Effector memory CD4-positive, alpha-beta T cell (primary cell): ENCODE data around the gene STAG1.
"Not testable (repeated sequence)": the region's sequence is repeated elsewhere in the genome, so short reads cannot be mapped to it uniquely, and the experiment has no call there.

Source experiments
- DNase-seq, 3 donors: peaks; one replicate each; pipeline ENCODE4 v3.0.0-alpha.2; 2020
- H3K27ac ChIP-seq: 2 replicates; pipeline ENCODE4 v1.7.0; 2013; ENCODE audit warnings: mild to moderate bottlenecking, low read length, moderate library complexity; ENCODE audit not compliant: insufficient read depth, poor library complexity, severe bottlenecking
- H3K27me3 ChIP-seq: replicated peaks from 2 replicates; pipeline ENCODE4 v1.7.0; 2013; ENCODE audit warnings: mild to moderate bottlenecking, low read length; ENCODE audit not compliant: insufficient read depth, control insufficient read depth, poor library complexity, severe bottlenecking
- H3K36me3 ChIP-seq: 2 replicates; pipeline ENCODE4 v1.7.0; 2013; ENCODE audit warnings: mild to moderate bottlenecking, low read length, moderate library complexity; ENCODE audit not compliant: control insufficient read depth, insufficient read depth
- H3K4me1 ChIP-seq: 2 replicates; pipeline ENCODE4 v1.7.0; 2013; ENCODE audit warnings: low read length, mild to moderate bottlenecking; ENCODE audit not compliant: control insufficient read depth, insufficient read depth, poor library complexity, severe bottlenecking
- H3K4me3 ChIP-seq: 2 replicates; pipeline ENCODE4 v1.7.0; 2013; ENCODE audit warnings: low read length, low read depth, mild to moderate bottlenecking; ENCODE audit not compliant: insufficient read depth, poor library complexity, severe bottlenecking
- H3K9me3 ChIP-seq: 2 replicates; pipeline ENCODE4 v1.7.0; 2013; ENCODE audit warnings: mild to moderate bottlenecking, low read length, moderate library complexity; ENCODE audit not compliant: control insufficient read depth

Gene STAG1

DNA sequence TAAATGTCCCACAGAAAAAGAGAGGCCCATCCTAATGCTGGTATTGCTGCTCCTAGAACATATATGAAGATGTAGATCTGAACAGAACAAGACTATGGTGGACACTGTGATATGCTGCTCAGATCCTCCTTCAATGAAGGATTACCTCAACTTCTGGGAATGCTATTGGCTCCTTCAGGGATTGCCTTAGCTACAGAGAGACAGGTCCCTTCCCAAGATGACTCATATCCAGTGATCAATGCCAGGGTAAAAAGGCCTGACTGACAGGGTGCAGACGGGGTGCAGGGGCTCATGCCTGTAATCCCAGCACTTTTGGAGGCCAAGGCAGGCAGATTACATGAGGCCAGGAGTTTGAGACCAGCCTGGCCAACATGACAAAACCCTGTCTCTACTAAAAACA lies 20.5 kb upstream of the STAG1 start:
- H3K27ac ChIP-seq, result no peak overlapping the region
- no peak overlapping the region for H3K4me3 ChIP-seq
- no peaks in the 10 kb centered on the region for H3K9me3 ChIP-seq
- no peaks in the 10 kb centered on the region for H3K27me3 ChIP-seq
- DNase-seq, result no peak
- no peaks in the 10 kb centered on the region for H3K36me3 ChIP-seq
- H3K4me1 ChIP-seq, result no peaks in the 10 kb centered on the region

DNA sequence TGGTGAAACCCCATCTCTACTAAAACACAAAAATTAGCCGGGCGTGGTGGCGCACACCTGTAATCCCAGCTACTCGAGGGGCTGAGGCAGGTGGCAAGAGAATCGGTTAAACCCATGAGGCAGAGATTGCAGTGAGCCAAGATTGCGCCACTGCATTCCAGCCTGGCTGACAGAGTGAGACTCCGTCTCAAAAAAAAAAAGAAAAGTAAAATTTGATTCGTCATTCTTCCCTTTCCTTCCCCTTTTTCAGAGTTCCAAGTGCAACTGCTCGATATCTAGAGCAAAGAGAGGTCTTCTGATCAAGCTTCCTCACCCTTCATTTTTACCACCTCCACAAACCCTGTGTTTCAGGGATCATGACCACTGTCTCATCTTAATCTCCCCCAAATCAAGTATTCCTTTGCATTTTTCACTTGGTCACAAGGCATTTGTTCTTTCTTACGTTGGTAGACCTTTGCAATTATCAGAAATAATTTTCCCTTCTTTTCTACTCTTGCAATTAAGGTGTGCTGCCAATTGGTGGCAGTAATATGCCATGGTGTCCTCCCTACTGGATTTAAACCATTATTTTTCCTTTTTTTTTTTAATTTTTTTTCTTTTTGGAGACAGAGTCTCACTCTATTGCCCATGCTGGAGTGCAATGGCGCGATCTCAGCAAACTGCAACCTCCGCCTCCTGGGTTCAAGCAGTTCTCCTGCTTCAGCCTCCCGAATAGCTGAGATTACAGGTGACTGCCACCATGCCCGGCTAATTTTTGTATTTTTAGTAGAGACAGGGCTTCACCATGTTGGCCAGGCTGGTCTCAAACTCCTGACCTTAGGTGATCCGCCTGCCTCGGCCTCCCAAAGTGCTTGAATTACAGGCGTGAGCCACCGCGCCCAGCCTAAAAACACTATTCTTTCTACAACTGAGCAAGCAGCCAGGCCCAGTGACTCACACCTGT lies 6.3 kb upstream of the STAG1 start:
- DNase-seq, H3K27ac ChIP-seq, H3K4me1 ChIP-seq, H3K27me3 ChIP-seq, H3K4me3 ChIP-seq, H3K9me3 ChIP-seq, H3K36me3 ChIP-seq: not testable (repeated sequence)

DNA sequence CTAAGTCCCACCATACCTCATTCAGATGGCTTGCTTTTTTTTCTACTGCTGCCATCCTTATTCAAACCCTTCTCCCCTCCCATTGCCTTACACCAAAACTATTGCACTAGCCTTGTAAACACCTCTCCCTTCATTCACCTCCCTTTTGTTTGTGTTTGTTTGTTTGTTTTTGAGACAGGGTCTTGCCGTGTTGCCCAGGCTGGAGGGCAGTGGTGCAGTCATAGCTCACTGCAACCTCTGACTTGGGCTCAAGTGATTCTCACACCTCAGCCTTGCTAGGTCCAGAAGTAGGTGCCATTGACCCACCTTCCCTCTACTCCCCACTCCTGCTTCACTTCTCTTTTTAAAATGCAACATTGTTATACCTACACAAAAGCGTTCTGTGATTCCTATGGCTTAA lies 3.0 kb upstream of the STAG1 start:
- Histone ChIP-seq H3K4me3 (no peak overlapping the region), H3K9me3 (no peaks in the 10 kb centered on the region), H3K27ac (no peak overlapping the region), H3K4me1 (peaks cover 7% of the 10 kb centered on the region), H3K27me3 (no peaks in the 10 kb centered on the region), H3K36me3 (no peaks in the 10 kb centered on the region)
- no peak for DNase-seq

DNA sequence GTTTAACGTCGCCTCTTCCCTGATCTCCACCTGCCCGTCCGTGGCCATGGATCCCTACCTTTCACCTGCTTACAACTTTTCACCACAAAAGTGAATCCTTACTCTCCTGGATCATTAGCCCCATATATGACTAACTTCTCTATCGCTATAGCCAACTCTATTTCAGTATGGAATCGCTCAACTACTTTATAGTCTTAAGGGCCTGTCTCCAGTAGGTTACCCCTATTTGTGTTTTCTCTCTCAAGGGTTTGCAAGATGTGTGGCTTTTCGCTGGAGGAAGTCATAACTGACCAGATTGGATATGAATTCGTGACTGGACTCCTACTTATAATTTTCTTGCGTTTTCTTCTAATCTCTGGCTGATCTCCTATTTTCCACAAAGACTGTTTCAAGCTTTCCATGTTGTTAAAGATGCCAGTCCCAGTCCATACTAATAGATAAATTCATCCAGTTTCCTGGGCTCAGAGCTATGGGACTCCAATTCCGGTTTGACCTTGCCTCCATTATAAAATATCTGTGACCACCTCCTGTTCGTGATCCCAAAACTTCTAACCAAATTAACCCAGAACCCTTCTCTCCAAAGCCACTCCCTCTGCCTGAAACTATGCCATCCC lies 1.3 kb upstream of the STAG1 start:
- no peak for DNase-seq

DNA sequence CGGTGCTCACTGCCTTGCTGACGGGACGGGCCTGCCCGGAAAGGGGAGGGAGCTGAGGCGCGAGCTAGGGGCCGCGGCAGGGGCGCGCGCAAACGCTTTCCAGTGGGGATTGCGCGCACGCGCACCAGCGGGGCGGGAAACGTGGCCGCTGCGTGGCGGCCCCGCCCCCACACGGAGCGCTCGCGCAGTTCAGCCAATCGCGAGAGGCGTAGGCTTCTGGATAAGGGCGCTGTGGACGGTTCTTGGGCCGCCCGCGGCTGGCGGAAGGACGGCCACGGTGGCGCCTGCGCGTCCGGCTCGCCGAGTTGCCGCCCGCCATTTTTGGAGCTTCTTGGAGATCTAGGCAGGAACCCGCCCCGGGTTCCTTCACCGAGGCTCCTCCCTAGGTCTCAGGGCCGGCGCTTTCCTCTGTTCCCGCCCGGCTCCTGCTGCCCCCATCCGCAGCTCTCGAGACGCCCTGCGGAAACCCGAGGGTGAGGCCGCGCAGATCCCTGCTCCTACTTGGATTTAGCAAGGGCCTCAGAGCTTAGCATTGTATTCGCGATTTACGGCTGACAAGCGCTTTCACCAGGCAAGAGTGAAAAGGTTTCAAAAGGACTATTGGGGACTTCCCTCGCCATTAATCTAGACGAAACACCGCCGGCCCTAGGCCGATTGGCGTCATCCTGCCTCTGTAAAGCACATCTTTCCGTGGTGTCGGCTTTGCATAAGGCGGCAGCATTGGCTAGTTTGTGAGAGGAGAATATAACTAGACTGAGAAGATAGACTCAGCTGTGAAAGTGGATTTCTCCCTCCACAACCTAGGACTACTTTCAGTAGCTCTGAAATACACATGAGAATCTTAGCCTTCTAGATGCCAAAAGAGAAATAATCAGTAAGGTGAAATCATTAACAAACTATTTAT lies 496 bp upstream of the STAG1 start:
- DNase-seq, result peak; percentile 96 to 97 (median 96)
- H3K36me3 ChIP-seq, result no peaks in the 10 kb centered on the region
- no peaks in the 10 kb centered on the region for H3K27me3 ChIP-seq
- H3K27ac ChIP-seq, result peak overlapping the region; percentile 93
- no peaks in the 10 kb centered on the region for H3K9me3 ChIP-seq
- peaks cover 7% of the 10 kb centered on the region for H3K4me1 ChIP-seq
- peak overlapping the region; percentile 60 for H3K4me3 ChIP-seq

More for the DNA sequence above, 1.3 kb upstream of the STAG1 start:
- Histone ChIP-seq H3K27me3 (no peaks in the 10 kb centered on the region), H3K27ac (peak overlapping the region; percentile 93), H3K4me1 (peaks cover 7% of the 10 kb centered on the region), H3K36me3 (no peaks in the 10 kb centered on the region), H3K4me3 (peak overlapping the region; percentile 60), H3K9me3 (no peaks in the 10 kb centered on the region)

DNA sequence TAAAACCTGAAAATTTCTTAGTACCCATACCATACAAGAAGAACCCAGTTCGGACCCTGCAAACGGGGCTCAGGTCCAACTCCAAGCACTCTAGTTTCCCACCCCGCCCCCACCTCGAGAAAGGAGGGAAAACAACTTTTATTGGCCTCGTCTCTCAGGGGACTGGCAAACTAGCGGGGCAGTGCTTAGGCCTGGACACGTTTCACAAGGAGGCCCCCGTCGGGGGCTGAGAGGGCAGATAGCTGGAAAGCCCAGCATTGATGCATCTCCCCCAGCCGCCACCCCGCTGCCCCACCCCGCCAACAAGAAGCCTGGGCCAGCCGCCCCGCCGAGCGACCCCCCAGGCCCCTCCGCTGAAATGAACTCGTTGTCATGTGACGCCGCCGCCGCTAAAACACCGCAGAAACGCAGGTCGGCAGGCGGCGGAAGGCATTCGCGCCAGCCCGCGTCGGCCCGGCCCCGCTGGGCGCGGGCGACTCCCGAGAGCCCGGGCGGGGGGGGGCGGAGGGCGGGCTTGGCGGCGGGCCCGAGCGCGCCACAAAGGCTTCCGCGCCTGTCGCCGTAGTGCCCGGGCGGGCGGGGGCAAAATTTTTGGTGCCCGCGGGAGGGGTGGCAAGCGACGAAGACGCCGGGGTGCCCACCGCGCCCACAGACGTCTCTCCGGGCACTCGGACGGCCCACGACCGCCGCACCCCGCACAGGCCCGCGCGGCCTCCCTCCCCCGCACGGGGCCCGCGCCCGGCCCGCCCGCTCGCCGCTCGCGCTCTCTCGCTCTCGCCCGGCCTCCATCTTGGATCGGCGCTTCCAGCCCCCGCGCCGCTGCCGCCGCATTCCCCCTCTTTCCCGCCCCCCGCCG lies 634 bp downstream of the STAG1 start:
- no peaks in the 10 kb centered on the region for H3K27me3 ChIP-seq
- no peaks in the 10 kb centered on the region for H3K36me3 ChIP-seq
- no peaks in the 10 kb centered on the region for H3K9me3 ChIP-seq
- DNase-seq, result peak; percentile 54 to 61 (median 59)
- H3K4me1 ChIP-seq, result peaks cover 7% of the 10 kb centered on the region
- peak overlapping the region; percentile 93 for H3K27ac ChIP-seq
- H3K4me3 ChIP-seq, result peak overlapping the region; percentile 60

DNA sequence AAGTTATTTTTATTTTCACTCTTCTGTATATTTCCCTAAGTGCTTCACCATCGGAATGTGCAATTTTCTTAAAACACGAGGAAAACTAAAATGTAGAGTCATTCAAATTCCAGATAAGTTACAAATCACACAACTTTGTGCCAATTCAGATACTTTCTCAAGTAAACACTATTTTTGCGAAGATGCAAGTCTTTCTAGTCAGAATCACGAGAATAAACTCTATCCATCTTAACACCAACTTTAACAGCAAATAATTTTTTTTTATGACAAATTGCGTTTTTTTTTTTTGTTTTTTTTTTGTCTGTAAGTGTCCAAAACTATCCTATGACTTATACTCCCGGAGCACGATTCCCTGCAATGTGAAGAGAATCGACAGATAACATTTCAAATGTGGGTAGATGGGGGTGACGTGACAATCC lies 1.3 kb downstream of the STAG1 start:
- Histone ChIP-seq H3K27me3 (no peaks in the 10 kb centered on the region), H3K36me3 (no peaks in the 10 kb centered on the region), H3K9me3 (no peaks in the 10 kb centered on the region), H3K27ac (peak overlapping the region; percentile 93), H3K4me1 (peaks cover 7% of the 10 kb centered on the region), H3K4me3 (peak overlapping the region; percentile 60)
- no peak for DNase-seq

DNA sequence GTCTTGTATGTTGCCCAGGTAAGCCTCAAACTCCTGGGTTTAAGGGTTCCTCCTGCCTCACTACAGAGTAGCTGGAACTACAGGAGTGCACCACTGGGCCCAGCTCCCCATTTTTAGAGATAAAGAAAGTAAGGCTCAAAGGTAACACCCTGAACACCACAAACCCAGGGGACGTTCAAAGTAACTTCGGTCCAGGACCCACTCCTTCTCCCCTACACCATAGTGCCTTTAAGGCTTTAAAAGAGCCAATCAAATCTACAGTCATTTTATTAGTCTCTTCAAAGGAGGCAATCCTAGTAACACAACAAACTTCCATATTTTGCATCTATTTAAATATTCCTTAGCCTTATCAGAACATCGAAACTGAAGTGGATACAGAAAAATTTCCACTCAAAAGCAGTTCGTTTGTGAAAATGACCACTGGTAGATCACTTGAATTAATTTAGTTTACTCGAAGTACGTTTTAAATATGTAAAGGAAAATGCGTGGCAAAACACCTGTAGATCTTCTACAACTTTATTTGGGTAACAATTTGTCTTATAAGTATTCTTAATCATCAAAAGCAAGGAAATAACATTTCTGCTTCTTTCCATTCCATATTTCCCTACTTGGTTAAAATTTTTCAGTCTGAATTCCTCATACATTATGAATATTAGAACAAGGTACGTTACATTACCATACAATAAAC lies 1.8 kb downstream of the STAG1 start:
- no peaks in the 10 kb centered on the region for H3K27me3 ChIP-seq
- H3K4me3 ChIP-seq, result peak overlapping the region; percentile 27
- DNase-seq, result no peak
- H3K27ac ChIP-seq, result peak overlapping the region; percentile 9
- H3K9me3 ChIP-seq, result no peaks in the 10 kb centered on the region
- no peaks in the 10 kb centered on the region for H3K36me3 ChIP-seq
- peaks cover 7% of the 10 kb centered on the region for H3K4me1 ChIP-seq

DNA sequence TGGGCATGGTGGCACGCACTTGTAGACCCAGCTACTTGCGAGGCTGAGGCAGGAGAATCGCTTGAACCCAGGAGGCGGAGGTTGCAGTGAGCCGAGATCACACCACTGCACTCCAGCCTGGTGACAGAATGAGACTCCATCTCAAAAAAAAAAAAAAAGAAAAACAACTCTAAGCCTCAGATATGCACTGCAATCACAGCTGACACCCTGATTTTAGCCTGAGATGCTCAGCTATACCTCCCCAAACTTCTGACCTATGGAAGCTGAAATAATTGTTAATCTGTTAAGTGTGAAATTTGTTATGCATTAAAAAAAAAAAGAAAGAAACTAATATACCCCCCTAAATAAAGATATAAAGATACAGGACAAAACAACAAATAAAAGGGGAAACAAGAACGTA lies 2.6 kb downstream of the STAG1 start:
- not testable (repeated sequence) for H3K36me3 ChIP-seq, H3K27ac ChIP-seq, DNase-seq, H3K9me3 ChIP-seq, H3K4me3 ChIP-seq, H3K27me3 ChIP-seq, H3K4me1 ChIP-seq
